Myocyte (in vitro differentiated cells): Measurements from ENCODE around the gene OR2AP1. TPM values are rescaled to one million over a fixed set of nuclear protein-coding genes. Genes with fewer than 3 reads are reported as not detected.
"Not testable (repeated sequence)": the region's sequence is repeated elsewhere in the genome, so short reads cannot be mapped to it uniquely, and the experiment has no call there.

Experiments
- DNase-seq: peaks from one replicate; pipeline ENCODE4 v3.0.0-alpha.2; 2012; ENCODE audit warnings: low read depth
- polyA plus RNA-seq: library from polyadenylated mRNA; unstranded; fragments of >200 nt; gene quantifications from one replicate; pipeline ENCODE4 v1.2.1, GENCODE V29; 2012; ENCODE audit warnings: missing spikeins
- total RNA-seq: library from RNA; depleted of rRNA; stranded (reverse); fragments of >200 nt; gene quantifications from 2 replicates; pipeline ENCODE4 v1.2.3, GENCODE V29; 2014

The OR2AP1 gene
- total RNA-seq = not detected in 2 replicates
- not detected for polyA plus RNA-seq

DNA sequence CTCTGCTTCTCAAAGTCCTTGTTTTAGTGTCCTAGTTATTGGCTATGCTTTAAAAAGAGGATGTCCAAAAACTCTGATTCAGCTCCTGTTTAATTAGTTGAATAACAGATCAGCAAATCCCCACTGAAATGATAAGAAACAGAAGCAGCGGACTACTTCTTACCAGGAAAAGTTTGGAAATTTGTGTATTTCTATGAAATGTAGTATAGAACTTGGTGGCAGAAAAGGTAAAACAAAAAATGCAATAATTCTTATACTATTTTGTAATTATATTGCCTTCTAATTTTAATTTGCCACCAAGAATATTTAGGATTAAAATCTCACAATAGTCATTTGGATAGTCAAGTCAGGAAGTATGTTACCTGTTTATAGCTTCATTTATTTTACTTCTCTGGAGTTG, at the start of gene OR2AP1:
Gene OR2AP1, plus strand, starts transcription at position 301 of the 400 bp plus-strand sequence. CDS start 1,947 bp downstream, outside the sequence.
- no peak for DNase-seq

DNA sequence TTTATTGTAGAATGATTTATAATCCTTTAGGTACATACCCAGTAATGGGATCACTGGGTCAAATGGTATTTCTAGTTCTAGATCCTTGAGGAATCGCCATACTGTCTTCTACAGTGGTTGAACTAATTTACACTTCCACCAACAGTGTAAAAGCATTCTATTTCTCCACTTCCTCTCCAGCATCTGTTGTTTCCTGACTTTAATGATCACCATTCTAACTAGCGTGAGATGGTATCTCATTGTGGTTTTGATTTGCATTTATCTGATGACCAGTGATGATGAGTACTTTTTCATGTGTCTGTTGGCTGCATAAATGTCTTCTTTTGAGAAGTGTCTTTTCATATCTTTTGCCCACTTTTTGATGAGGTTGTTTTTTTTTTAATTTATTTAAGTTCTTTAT, 24.0 kb upstream of the OR2AP1 start:
- not testable (repeated sequence) for DNase-seq

DNA sequence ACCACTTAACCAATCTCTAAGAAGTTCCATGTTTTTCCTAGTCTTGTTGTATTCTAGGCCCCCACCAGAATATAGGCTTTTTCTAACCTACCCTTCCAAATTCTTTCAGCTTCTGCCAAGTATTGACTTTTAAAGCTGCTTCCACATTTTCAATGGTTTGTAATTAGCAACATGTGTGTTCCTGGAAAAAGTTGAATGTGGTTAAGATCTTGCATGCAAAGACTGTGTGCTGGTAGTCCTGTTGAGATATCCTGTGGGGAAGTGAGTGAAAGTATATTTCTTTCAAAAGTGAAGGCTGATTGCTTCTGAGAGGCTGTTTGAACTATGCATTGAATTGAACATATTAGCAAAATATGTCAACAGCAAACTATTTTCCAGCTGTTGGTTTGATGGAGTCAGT, 23.5 kb upstream of the OR2AP1 start:
- no peak for DNase-seq

DNA sequence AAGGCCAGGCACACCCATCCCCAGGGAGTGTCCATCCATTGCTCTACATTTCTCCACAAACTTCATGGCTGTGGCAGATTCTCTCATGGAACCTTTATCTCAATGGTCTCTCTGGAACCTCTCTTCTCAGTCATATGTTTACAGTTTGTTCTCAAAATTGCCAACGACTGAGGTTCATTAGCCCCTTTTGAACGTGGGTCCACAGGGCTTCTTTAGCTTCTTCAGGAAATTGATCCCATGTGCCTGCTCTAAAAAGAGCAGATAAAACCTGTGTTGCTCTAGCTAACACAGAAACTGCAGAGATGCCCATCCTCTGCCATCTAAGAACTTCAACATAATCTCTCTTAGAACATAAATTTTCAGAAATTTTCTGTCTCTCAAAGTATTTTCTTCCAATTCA, 23.0 kb upstream of the OR2AP1 start, which contains the start of gene OR6C4:
Gene OR6C4, plus strand, starts transcription at position 301 of the 400 bp plus-strand sequence. CDS start 1,625 bp downstream, outside the sequence.
- no peak for DNase-seq

DNA sequence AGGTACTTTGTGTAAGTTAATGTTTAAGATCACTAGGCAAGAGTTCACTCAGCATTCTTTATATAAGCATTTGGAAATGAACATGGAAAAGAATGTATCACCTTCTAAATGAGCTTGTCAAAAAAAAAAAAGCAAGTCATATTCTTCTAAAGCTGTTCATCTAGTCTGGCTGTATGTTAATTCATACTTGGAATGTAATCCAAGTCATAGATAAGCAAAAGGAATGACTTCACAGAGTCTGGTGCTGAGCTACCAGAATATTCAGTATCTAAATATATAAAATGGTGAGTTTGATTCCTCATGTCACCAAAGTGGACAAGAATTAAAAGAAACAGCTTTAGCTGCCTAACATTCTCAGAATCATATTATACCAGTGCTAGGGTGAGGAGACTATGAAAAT, 18.0 kb upstream of the OR2AP1 start:
- no peak for DNase-seq

DNA sequence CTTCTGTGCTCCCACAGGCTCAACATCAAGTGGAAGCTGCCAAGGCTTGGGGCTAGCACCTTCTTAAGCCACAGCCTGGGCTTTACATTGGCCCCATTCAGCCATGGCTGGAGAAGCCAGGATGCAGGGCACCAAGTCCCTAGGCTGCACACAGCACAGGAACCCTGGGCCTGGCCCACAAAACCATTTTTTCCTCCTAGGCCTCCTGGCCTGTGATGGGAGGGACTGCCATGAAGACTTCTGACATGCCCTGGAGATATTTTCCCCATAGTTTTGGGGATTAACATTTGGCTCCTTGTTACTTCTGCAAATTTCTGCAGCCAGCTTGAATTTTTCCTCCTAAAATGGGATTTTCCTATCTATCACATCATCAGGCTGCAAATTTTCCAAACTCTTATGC, 2.2 kb upstream of the OR2AP1 start:
- not testable (repeated sequence) for DNase-seq

DNA sequence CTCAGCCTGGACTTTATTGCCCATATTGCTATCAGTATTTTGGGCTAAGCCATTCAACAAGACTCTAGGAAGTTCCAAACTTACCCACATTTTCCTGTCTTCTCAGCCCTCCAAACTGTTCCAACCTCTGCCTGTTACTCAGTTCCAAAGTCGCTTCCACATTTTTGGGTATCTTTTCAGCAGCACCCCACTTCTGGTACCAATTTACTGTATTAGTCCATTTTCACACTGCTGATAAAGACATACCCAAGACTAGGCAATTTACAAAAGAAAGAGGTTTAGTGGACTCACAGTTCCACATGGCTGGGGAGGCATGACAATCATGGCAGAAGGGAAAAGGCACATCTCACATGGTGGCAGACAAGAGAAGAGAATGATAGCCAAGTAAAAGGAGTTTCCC, 1.6 kb upstream of the OR2AP1 start:
- DNase-seq = not testable (repeated sequence)

DNA sequence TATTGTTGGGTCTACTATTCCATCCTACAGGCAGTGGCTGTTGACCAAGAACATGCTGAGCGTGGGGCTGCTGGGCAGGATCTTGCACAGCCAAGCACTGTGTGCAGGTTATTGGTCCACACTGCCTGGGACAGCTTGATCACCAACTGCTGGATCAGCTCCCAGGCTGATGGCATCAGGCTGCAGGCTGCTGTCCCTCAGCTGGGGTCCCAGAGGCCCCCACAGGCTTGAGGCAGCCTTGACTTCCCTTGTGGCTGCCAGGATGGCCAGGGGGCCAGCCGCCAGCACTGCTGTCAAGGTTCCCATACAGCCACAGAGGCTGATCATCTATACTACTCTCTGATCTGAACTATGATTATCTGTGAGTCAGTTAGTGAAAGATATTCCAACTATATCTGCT, 9.8 kb downstream of the OR2AP1 start:
- no peak for DNase-seq

DNA sequence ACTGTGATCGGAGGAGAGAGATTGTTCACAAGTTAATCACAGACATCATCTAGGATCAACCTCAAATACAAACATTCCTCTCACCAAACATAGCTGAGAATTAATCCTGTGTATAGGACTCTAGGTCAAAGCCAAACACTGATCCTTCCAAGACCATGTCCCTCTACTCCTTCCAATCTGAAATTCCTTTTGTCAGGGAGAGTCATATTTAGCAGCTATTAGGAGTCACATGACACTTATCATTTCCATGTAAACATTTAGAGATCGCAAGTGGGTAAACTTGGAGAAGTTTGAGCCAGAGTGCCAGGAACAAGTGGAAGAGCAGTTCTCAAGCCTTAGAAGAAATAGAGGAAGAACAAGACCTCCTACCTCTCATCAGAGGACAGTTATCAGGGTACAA, 13.5 kb downstream of the OR2AP1 start:
- no peak for DNase-seq

DNA sequence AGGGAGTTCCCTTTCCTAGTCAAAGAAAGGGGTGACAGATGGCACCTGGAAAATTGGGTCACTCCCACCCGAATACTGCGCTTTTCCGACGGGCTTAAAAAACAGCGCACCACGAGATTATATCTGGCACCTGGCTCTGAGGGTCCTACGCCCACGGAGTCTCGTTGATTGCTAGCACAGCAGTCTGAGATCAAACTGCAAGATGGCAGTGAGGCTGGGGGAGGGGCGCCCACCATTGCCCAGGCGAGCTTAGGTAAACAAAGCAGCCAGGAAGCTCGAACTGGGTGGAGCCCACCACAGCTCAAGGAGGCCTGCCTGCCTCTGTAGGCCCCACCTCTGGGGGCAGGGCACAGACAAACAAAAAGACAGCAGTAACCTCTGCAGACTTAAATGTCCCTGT, 17.9 kb downstream of the OR2AP1 start:
- DNase-seq = not testable (repeated sequence)

DNA sequence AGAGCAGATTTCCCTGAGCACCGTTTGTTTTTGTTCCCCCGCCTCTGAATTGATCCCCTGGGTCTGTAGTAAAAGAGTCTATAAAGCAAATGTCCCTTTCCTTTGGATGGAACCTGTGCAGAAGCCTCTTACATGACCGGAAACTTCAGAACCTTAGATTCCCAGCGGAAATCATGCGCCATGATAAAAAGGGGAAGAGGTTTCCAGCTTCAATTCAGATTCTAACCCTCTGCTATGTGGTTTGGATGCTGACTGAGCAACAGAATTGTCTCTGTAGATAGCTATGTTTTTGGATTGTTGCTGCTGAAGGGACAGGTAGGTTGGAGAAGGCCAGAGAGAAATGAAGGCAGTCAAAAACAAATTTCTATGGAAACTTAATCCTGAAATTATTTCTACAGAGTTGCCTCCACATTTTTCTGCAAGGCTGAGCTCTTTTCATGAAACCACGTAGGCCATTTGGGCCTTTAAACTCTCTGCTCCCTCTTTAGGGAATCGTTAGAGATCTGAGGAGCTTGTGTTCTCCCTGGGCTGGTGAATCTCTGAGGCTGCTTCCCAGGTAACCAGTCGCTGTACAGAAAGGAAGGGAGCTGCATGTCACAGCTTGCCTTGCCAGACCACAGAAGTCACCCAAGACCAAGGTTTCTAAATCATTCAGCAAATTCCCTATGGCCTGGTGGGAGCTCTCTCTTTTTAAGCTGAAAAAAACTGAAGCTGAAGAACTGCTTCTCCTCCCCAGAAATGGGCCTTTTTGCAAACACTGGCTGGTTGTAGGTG, 35.7 kb downstream of the OR2AP1 start:
- no peak for DNase-seq

DNA sequence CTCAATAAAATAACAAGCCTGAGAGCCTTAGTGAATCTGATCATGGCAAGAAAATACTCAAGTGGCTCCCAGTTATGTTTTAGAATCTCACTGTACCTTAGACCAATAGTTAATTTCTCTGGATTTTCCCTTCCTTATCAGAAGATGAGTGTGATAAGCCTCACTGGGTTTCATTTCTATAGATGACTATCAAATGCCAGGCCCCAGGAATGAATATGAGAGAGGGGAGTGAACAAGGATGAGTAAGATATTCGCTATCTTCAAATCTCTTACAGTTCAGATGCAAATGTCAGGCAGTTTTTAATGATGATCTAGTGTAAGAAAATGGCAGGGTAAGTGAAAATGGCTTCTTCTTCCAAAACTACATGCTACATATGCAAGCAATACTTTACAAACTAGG, 38.3 kb downstream of the OR2AP1 start:
- no peak for DNase-seq

DNA sequence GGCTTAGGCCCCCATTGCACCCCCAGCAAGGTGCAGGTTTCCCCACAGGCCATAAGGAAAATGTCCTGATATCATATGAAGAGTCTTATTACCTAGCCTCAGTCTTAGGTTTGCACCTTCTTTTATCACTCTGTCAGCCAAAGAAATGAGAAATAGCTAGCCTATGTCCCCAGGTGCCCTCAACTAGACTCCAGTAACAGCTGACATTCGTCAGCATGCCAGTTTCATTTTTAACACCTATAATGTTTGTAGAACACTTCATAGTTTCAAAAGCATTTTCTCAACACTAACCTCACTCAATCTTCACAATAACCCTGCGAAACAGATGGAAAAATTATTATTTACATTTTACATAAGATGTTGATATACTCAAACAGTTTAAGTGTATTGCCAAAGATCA, 40.4 kb downstream of the OR2AP1 start:
- DNase-seq = no peak

DNA sequence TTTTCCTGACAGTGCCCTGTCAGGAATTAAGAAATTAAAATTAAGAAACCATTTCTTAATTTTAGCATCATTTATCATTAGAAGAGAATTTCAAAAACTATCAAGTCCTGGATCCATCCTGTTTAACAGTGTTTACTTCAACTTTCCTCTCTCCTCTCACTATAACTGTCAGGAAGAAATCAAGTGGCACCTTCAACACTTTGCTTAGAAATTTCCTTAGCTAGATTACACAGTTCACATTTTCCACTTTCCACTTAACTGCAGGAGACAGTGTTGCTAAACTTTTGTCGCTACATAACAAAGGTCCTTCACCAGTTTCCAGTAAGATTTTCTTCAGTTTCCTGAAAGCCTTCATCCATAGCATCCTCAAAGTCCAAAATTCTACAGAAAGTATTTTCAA, 42.5 kb downstream of the OR2AP1 start:
- DNase-seq = no peak

DNA sequence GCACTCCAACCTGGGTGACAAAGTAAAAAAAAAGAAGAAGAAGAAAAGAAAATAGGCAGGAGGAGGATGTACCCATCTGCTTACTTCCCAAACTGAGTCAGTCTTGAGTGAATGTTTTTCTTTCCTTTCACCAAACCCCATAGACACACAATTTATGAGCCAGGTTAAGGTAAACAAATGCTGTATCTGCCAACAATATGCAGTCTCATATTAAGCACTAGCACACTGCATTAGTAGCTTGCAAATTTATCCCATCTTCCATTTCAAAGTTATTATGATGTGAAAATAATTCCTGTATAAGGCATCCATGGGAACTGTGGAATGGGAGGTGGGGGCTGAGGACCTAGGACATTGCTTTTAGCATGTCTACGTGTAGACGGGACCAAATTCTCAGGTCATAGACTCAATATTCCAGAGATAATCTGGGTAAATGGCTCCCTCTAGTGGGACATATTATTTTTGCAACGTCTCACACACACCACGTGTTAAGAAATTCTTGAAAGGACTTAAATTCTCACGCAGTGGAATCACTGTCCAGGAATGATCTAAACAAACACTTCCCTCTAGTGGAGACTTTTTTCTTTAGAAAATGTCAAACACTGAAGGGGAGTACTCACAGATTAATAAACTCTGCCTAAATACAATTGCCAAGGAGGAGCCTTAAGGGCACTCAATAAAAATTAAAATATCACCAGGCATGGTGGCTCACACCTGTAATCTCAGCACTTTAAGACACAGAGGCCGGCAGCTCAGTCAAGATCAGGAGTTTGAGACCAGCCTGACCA, 47.3 kb downstream of the OR2AP1 start:
- peak; percentile 95 for DNase-seq

DNA sequence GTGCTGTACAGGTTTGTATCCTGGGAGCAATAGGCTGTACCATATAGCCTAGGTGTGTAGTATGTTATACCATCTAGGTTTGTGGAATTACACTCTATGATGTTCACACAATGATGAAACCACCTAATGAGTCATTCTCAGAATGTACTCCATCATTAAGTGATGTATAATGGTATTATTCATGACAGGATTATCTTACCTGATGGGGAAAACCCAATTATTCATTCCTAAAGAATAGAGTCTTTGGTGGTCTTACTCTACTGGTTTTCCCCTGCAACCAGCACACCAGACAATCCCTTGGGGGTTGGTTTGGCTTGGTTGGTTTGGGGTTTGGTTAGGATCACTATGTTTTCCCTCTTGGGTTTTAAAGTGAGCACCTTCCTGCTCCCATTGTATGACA, 51.8 kb downstream of the OR2AP1 start:
- DNase-seq = no peak

Other genes with a start within 250 kb of the OR2AP1 start
- not detected in 2 replicates for gene OR6C3, start 241.7 kb upstream of the OR2AP1 start, total RNA-seq
- not detected in 2 replicates for gene OR6C75, start 209.5 kb upstream of the OR2AP1 start, total RNA-seq
- not detected in 2 replicates for gene OR6C65, start 171.9 kb upstream of the OR2AP1 start, total RNA-seq
- not detected in 2 replicates for gene OR6C76, start 146.2 kb upstream of the OR2AP1 start, total RNA-seq
- gene OR6C2, start 128.4 kb upstream of the OR2AP1 start, total RNA-seq = not detected in 2 replicates
- not detected in 2 replicates for gene OR6C70, start 102.3 kb upstream of the OR2AP1 start, total RNA-seq
- gene OR6C68, start 80.1 kb upstream of the OR2AP1 start, total RNA-seq = not detected in 2 replicates
- gene OR6C4, start 22.9 kb upstream of the OR2AP1 start, total RNA-seq = not detected in 2 replicates
- not detected in 2 replicates for gene OR10P1, start 64.4 kb downstream of the OR2AP1 start, total RNA-seq
- gene ITGA7, start 135.4 kb downstream of the OR2AP1 start, total RNA-seq = 1,498 and 1,557 TPM in 2 replicates
- gene BLOC1S1, start 143.6 kb downstream of the OR2AP1 start, total RNA-seq = 104 and 106 TPM in 2 replicates
- gene RDH5, start 147.9 kb downstream of the OR2AP1 start, total RNA-seq = 457 and 673 TPM in 2 replicates
- gene CD63, start 156.5 kb downstream of the OR2AP1 start, total RNA-seq = 2,565 and 2,632 TPM in 2 replicates
- 6.2 and 6.6 TPM in 2 replicates for gene GDF11, start 170.7 kb downstream of the OR2AP1 start, total RNA-seq
- 71.5 and 75.3 TPM in 2 replicates for gene SARNP, start 245.3 kb downstream of the OR2AP1 start, total RNA-seq
- gene ORMDL2, start 245.6 kb downstream of the OR2AP1 start, total RNA-seq = 8.8 and 12.5 TPM in 2 replicates